GM19397 (cell line): Measurements from ENCODE around the gene VHLL.

ENCODE experiments used
- ATAC-seq: cut with Tn5 transposase; IDR thresholded peaks from one replicate; pipeline ENCODE4 v1.9.1; 2021; ENCODE audit warnings: mild to moderate bottlenecking, moderate library complexity; ENCODE audit not compliant: unreplicated experiment

The VHLL gene

DNA sequence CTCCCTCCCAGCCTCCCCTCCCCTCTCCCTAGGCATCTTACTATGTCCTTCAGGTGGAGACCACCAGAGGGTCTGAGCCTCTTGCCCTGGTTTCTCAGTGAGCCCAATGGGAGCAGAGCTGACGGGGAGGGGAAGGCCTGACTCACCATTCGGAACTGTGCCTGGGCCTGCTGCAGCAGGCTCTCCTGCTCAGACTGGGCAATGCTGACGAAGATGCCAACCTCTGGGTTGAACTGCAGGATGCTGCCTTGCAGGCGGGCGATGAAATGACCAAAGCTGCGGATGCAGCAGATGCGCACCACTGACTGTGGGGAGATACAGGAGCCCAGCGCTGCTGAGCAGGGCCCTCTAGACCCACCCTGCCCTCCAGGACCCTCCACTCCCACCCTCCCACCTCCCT, 40.2 kb downstream of the VHLL start:
- no peak for ATAC-seq

DNA sequence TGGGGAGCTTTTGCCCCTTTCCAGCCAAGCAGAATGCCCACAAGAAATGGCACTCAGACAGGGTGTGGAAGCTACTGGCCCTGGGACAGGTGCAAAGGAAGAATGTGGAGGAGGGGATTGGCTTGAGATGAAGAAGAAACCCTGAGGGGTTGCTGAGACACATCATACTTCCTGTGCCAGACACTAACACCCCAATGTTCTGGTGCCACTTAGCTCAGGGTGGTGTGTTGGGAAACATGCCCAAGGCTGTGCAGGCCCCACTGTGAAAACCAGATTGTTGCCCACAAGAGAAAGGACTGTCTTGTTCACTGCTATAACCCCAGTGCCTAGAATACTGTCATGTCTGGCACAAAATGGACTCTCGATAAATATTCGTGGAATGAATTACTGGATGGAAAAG, 41.4 kb downstream of the VHLL start:
- ATAC-seq: no peak

DNA sequence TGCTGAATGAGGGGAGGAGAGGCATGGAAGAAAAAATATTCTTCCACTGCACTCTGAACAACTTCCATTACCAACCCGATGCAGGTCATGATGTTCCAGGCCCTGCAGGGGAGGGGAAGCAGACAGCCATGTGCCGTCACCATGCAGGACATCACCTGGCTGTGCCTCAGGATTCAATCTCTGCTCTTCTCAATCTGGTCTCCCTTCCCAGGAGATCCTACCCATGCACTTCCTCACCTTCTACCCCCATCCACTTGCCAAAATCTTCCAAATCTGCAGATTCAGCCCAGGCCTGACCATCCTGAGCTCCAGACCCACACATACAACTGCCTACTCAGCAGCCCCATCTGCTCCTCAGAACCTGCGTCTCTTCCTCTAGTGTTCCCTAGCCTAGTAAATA, 45.5 kb downstream of the VHLL start:
- no peak for ATAC-seq

DNA sequence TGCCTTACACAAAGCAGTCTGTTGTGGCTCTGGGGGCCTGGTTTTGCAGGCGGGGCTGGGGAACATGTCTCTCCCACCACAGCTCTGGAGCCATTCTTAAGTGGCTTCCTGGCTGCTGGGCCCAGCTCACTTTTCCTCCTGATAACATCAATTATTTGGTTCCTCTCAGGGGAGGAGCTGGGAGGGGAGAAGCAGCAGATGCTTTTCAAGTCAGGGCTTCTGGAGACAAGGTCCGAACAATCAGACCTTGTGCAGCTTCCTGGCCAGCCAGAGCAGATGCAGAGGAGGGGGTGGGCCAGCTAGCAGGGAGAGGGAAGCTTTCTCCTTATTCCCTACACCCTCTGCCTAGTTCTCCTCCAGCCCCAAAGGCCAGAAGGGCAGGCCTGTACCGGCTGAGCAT, 47.6 kb downstream of the VHLL start:
- no peak for ATAC-seq

DNA sequence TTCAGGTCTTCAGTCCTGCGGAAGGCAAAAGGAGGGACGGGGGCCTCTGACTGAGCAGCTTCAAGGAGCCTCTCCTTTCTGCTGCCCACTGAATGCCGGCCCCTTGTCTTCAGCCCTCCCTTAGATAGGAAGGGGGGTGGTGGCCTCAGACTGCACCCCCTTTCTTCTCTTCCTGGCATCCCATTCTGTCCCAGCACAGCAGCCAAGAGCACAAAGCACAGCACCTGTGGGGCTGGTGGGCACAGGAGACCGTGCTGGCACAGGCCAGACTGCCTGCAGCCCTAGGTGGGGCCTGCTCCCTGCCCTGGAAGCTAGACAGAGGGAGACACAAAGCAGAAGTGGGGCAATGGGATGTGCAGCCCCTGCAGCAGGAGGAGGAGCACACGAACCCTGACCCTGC, 49.5 kb downstream of the VHLL start:
- ATAC-seq: no peak
